HUES48 (cell line): ENCODE measurements around the gene CACNA2D2.
A peak's percentile ranks its signal among the peaks of the same experiment; 100 is the strongest.

Source experiments
- H3K27ac ChIP-seq: one replicate; pipeline ENCODE4 v1.7.0; 2013; ENCODE audit warnings: low read depth, low read length, inconsistent platforms
- H3K27me3 ChIP-seq: 2 replicates; pipeline ENCODE4 v1.6.1; 2013; ENCODE audit warnings: mild to moderate bottlenecking, low read length; ENCODE audit not compliant: control insufficient read depth, insufficient read depth
- H3K36me3 ChIP-seq: 2 replicates; pipeline ENCODE4 v1.6.1; 2013; ENCODE audit warnings: low read length; ENCODE audit not compliant: control insufficient read depth, insufficient read depth
- H3K4me1 ChIP-seq: 2 replicates; pipeline ENCODE4 v1.6.1; 2013; ENCODE audit warnings: mild to moderate bottlenecking, low read length; ENCODE audit not compliant: control insufficient read depth, insufficient read depth
- H3K4me3 ChIP-seq: 2 replicates; pipeline ENCODE4 v1.5.1; 2013; ENCODE audit warnings: mild to moderate bottlenecking, low read depth, low read length
- H3K9ac ChIP-seq: 2 replicates; pipeline ENCODE4 v1.6.1; 2013; ENCODE audit warnings: mild to moderate bottlenecking, low read depth, low read length, moderate library complexity
- H3K9me3 ChIP-seq: 2 replicates; pipeline ENCODE4 v1.6.1; 2013; ENCODE audit warnings: low read length; ENCODE audit not compliant: control insufficient read depth, insufficient read depth

The CACNA2D2 gene

GRCh38 chr3:50503504-50504342 lies at the start of gene CACNA2D2:
TSS of gene CACNA2D2 (minus strand) at chr3:50503634. CDS start at chr3:50503423, 211 bp downstream.
- no peaks in the 10 kb centered on the region for H3K9me3 ChIP-seq
- H3K27ac ChIP-seq = no peak within 1 kb of the TSS
- H3K4me3 ChIP-seq = peak within 1 kb of the TSS; percentile 73
- H3K4me1 ChIP-seq = peaks cover 10% of the 10 kb centered on the region; the same call in 1 of the 2 replicates
- peaks cover 41% of the 10 kb centered on the region for H3K27me3 ChIP-seq
- no peaks in the 10 kb centered on the region for H3K36me3 ChIP-seq
- H3K9ac ChIP-seq = 0 out of 2 replicates have a peak within 1 kb of the TSS, but pooled peaks have one; percentile 32

- no peaks in the 10 kb centered on the region for H3K4me1 ChIP-seq
- no peak overlapping the region for H3K4me3 ChIP-seq
- H3K9ac ChIP-seq = no peak overlapping the region
- H3K36me3 ChIP-seq = no peaks in the 10 kb centered on the region
- H3K27me3 ChIP-seq = no peaks in the 10 kb centered on the region; the same call in 1 of the 2 replicates
- no peaks in the 10 kb centered on the region for H3K9me3 ChIP-seq
- no peak overlapping the region for H3K27ac ChIP-seq
Observed at GRCh38 chr3:50552598-50552997, 49.2 kb upstream of the CACNA2D2 start.

- Histone ChIP-seq H3K27me3 (no peaks in the 10 kb centered on the region; the same call in 1 of the 2 replicates), H3K9ac (no peak overlapping the region), H3K4me1 (no peaks in the 10 kb centered on the region), H3K9me3 (no peaks in the 10 kb centered on the region), H3K27ac (no peak overlapping the region), H3K4me3 (no peak overlapping the region), H3K36me3 (no peaks in the 10 kb centered on the region)
Observed at GRCh38 chr3:50551681-50552435, 48.4 kb upstream of the CACNA2D2 start.

GRCh38 chr3:50551054-50551659 lies 47.7 kb upstream of the CACNA2D2 start:
- H3K9ac ChIP-seq = no peak overlapping the region
- no peak overlapping the region for H3K27ac ChIP-seq
- no peak overlapping the region for H3K4me3 ChIP-seq
- H3K27me3 ChIP-seq = no peaks in the 10 kb centered on the region; the same call in 1 of the 2 replicates
- no peaks in the 10 kb centered on the region for H3K9me3 ChIP-seq
- H3K4me1 ChIP-seq = no peaks in the 10 kb centered on the region
- H3K36me3 ChIP-seq = no peaks in the 10 kb centered on the region

- no peak overlapping the region for H3K4me3 ChIP-seq
- no peak overlapping the region for H3K9ac ChIP-seq
- no peak overlapping the region for H3K27ac ChIP-seq
- no peaks in the 10 kb centered on the region; the same call in 1 of the 2 replicates for H3K27me3 ChIP-seq
- peaks cover 6% of the 10 kb centered on the region for H3K4me1 ChIP-seq
- no peaks in the 10 kb centered on the region for H3K36me3 ChIP-seq
- H3K9me3 ChIP-seq = no peaks in the 10 kb centered on the region
Observed at GRCh38 chr3:50550079-50550736, 46.8 kb upstream of the CACNA2D2 start.

GRCh38 chr3:50549226-50549625 lies 45.8 kb upstream of the CACNA2D2 start:
- Histone ChIP-seq H3K27me3 (no peaks in the 10 kb centered on the region; the same call in 1 of the 2 replicates), H3K4me3 (no peak overlapping the region), H3K9me3 (no peaks in the 10 kb centered on the region), H3K27ac (no peak overlapping the region), H3K4me1 (peaks cover 6% of the 10 kb centered on the region), H3K36me3 (no peaks in the 10 kb centered on the region), H3K9ac (no peak overlapping the region)

GRCh38 chr3:50545781-50546180 lies 42.3 kb upstream of the CACNA2D2 start:
- H3K36me3 ChIP-seq = no peaks in the 10 kb centered on the region

GRCh38 chr3:50542177-50543034 lies 39.0 kb upstream of the CACNA2D2 start:
- Histone ChIP-seq H3K4me1 (peaks cover 22% of the 10 kb centered on the region), H3K9ac (no peak overlapping the region), H3K27ac (no peak overlapping the region), H3K9me3 (no peaks in the 10 kb centered on the region), H3K4me3 (no peak overlapping the region), H3K27me3 (0 out of 2 replicates have a peak, but pooled peaks cover 2% of the 10 kb centered on the region), H3K36me3 (no peaks in the 10 kb centered on the region)

More at GRCh38 chr3:50545781-50546180, 42.3 kb upstream of the CACNA2D2 start:
- no peak overlapping the region for H3K4me3 ChIP-seq
- peaks cover 6% of the 10 kb centered on the region for H3K4me1 ChIP-seq
- no peak overlapping the region for H3K27ac ChIP-seq
- H3K9me3 ChIP-seq = no peaks in the 10 kb centered on the region
- H3K9ac ChIP-seq = no peak overlapping the region
- H3K27me3 ChIP-seq = no peaks in the 10 kb centered on the region

GRCh38 chr3:50539356-50540286 lies 36.2 kb upstream of the CACNA2D2 start:
- Histone ChIP-seq H3K4me1 (peaks cover 16% of the 10 kb centered on the region), H3K9me3 (no peaks in the 10 kb centered on the region), H3K9ac (no peak overlapping the region), H3K4me3 (no peak overlapping the region), H3K27ac (peak overlapping the region; percentile 42), H3K36me3 (no peaks in the 10 kb centered on the region), H3K27me3 (peaks cover 2% of the 10 kb centered on the region; the same call in 1 of the 2 replicates)
